NOMO-1 (cell line): Measurements from ENCODE around the gene WNT8B.
A peak's percentile ranks its signal among the peaks of the same experiment; 100 is the strongest.

Source experiments
- DNase-seq, 2 experiments: peaks; one replicate each; lab custom pipeline; 2025; ENCODE audit not compliant: unreplicated experiment in 2 of 2; lab: John Stamatoyannopoulos, UW

WNT8B gene

DNA sequence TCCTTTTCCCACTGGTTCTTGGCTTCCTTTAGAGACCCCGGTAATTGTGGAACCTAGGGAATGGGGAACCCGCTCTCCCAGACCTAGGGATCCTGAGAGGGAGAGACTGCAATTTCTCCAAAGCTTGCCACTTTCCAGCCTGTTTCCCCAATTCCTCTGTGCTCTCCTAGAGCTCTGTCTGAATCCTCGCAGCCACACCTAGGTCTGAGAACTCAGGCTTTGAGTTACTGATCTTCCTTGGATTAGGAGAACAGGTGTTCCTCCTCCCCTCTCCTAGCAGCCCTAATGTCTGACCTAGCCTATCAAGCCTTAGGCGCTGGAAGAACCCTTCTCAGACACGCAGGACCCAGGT is 20.0 kb downstream of the WNT8B start:
- no peak for DNase-seq

DNA sequence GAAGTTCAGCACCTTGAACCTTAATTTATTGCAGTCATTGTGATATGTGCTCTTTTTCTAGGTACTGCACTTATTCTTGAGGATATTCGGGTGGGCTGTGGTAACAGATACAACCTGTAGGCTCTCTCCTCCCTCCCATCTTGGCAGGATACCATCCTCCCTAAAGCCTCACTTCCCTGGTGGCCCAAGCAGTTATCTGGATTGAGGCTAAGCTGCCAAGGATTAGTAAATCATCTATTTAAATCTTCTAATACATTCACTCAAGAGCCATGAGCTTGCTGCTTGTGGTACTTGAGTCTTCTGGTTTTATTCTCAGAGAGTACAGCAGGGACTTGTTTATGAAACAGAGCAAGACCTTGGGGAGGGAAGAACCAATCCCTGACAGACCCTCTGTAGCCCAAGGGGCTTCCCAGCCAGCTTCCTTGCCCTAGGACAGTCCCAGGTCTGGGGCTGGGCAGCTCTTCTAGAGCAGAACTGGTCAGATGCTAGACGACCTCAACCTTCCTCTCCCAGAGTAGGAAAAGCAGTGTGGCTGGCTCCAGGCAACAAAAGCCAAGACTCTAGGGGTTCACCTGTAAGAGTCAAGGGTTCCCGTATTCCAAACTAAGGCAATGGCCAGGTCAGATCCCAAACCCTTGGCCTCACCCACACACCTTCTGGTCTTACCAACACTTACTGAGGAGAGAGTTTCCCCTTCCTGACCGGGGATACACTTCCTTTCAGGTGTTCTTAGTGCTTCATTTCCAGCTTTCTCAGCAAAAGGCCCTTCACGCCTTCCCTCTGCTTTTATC is 21.3 kb downstream of the WNT8B start:
- DNase-seq, result no peak

DNA sequence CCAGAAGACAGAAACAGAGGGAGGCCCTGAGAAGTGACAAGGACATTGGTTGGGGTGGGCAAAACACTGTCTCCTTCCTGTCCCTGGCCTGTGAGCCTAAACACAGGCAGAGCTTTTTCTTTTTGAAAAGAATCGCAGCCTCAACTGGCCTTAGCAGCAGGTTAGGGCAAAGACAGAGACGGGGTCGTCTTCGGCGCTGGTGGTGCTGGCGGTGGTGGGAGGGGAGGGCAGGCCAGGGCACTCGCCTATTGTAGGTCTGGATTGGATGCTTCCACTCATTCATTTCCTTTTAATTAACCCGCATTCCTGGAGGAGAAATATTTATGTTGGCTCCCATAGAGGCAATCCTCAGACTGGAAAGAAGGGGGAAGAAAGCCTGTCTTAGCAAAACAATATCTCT is 22.6 kb downstream of the WNT8B start:
- DNase-seq, result no peak

DNA sequence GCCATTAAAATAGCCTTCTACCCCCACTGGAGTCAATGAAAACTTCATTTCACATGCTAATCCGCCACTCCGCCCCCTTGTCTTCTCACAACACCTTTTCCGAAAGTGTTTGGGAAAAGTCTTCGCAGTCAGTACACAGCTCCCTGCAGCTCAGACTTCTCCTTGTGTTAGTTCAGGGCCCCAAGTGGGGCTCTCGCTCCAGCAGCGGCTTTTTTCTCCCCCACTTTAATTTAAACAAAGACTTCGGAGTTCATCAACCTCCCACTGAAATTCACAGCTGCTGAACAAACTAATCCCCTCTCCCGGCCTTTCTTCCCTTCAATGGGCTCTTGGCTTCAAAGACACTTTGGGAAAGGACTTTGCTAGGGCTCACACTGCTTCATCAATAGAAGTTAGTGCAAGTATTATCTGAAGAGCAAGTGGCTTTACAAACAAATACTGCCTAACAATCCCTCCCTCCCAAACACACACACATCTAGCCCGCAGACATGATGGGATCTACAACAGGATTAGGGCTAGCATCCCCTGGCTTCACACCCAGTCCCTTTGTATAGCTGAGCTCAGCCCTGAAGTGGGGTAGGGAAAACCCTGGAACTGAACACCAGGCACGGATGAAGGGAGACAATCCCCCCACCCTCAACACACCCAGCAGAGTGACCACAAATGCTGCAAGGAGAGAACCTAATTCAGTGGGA is 23.1 kb downstream of the WNT8B start:
- no peak for DNase-seq

DNA sequence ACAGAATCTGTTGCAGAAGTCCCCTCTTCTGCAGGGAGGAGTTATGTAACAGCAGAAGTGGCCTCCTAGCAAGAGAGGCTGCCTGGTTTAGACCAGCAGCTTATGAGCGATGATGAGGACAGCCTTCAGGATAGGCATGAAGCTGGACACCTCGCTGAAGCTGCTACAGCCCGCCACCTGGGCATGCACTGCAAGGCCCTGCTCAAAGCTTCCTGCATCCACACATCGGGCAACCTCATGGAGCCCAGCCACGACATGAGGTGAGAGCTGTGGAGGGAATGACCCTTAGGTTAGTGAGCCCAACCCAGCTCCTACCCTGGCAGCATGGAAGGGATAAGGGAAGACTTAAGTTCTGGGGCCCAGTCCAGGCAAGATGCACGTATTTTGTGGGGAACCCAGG is 24.7 kb downstream of the WNT8B start:
- no peak for DNase-seq

DNA sequence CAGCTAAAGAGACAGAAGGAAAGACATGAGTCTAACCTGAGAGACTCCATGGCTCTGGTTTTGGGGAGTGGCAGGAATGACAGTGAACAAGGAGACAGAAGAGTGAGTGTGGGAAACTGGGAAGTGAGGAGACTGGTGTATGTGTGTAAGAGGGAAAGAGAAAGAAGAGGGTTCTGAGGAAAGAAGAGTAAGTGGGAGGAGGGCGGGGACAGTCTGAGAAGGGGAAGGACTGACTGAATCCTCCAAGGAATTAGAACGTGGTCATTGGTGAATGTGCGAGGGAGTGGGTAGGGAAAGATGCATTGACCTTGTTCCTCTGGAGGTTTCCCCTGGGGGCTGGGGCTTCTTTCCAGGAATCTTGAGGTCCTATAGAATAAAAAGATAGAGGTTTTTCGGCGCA is 26.6 kb downstream of the WNT8B start:
- DNase-seq, result no peak

DNA sequence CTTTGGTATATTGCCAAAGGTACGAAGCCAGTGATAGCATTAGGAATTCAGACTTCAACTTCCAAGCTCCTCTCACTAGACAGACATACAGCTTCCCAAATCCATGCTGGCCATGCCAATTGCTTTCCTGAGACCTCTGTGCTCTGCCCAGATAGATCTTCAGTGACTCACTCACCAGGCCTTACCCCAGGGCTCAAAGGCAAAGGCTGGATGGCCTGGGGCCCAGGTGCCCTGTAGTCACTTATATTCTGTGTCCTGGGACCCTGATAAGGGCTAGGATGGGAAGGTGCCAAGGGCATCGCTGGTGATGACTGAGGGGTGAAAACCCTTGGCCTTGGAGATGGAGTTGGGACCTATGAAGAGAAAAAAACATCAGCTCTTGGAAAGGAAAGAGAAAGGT is 27.7 kb downstream of the WNT8B start:
- no peak for DNase-seq

DNA sequence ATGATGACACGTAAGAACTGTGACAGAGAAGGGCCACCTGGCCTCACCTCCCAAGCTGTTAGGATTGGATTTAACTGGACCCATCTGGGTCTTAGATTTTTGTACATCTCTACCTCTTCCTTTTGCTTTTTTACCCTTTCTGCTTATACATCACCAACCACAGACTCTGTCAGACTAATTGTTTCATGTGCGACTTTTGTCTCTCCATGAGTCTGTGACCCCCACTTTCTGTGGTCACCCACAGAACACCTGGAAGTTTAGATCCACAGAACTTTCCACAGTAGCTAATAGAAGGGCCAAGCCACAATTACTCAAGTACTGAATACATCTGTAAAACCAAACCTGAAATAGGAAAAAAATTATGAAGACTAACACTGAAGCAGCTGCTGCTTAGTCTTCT is 33.8 kb downstream of the WNT8B start:
- no peak for DNase-seq

DNA sequence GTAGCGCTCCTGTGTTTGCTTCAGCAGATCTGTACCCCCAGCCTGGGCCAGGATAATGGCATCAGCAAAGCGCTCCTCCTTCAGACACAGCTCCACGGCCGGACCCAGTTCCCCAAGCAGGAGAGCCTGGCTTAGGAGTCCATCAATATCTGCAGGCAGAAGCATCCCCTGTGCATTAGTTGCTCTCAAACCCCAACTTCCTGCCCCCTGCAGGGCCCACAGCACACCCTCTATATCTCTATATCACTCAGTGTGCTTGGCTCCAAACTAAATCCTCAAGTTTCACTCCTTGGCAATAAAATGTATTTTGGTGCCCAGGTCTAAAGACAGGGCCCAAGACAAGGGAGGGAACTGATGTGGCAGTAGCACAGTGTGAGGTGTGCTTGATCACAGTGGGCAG is 35.2 kb downstream of the WNT8B start:
- no peak for DNase-seq

DNA sequence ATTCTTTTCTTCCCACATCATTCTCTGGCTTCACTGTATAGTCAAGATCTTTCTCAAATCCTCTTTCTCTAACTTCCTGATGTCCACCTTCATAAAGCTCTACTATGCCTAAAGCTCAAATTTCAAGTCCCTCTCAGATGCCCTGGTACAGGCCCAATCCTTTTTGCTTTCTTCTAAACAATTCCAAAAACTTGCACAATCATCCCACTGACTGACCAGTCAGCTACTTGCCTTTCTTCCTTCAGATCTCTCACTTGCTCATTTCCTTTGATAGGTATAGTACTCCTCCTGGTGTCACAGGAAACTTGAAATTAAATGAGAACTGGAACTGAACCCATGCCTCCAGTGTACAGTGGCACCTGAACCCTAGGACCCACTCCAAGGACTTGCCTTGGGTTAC is 38.6 kb downstream of the WNT8B start:
- DNase-seq, result no peak

DNA sequence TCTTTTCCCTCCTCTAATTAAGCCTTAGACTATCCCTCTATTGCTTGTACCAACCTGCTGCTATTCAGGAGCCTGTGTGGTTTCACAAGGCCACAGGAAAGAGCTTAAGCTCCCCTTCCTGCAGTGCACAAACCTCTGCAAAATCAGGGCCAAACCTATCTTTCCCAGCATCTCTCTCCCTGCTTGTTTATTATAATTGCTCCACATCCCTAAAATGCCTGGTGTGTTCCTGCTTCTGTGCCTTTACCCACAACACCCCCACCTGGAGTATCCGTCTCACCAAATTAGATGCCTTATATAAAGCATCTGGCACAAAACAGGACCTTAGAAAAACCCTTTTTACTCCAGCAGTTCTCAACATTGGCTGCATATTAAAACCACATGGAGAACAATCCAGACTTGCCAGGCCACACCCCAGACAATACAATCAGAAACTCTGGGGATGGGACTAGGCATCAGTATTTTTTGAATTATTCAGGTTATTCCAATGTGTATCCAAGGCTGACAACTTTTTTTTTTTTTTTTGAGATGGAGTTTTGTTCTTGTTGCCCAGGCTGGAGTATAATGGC is 40.2 kb downstream of the WNT8B start:
- no peak for DNase-seq

DNA sequence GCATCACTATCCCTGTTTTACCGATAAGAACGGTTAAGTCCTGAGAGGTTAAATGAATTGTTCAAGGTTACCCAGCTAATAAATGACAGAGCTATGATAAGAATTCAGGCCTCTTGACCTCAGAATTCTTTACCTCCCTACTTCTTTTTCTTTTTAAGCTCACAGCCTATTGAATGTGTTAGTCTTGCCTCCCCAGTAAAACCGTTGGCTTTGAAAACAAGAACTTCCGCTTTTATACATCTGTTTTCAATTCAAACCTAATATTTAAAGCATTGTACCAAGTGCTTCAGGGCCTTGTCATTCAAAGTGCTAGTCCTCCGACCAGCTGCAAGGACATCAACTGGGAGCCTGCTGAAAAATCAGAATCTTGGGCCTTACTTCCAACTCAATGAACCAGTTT is 41.3 kb downstream of the WNT8B start:
- no peak for DNase-seq

DNA sequence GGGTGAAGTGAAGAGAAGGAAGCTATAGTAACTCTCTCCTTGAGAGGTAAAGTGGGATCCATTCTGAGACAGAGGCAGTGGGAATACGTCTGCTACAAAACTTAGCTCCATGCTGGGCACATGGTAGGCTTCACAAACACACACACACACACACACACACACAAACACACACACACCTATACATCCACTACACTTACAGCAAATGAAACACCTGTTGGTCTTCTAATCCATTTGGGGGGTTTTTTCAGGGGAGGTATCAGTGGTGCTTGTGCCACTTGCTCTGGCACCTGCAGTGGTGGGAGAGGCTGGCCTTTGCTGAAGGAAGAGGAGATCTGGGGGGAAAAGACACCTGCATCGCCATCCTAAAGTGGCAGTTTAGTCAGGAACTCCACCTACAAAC is 42.4 kb downstream of the WNT8B start:
- DNase-seq, result no peak

DNA sequence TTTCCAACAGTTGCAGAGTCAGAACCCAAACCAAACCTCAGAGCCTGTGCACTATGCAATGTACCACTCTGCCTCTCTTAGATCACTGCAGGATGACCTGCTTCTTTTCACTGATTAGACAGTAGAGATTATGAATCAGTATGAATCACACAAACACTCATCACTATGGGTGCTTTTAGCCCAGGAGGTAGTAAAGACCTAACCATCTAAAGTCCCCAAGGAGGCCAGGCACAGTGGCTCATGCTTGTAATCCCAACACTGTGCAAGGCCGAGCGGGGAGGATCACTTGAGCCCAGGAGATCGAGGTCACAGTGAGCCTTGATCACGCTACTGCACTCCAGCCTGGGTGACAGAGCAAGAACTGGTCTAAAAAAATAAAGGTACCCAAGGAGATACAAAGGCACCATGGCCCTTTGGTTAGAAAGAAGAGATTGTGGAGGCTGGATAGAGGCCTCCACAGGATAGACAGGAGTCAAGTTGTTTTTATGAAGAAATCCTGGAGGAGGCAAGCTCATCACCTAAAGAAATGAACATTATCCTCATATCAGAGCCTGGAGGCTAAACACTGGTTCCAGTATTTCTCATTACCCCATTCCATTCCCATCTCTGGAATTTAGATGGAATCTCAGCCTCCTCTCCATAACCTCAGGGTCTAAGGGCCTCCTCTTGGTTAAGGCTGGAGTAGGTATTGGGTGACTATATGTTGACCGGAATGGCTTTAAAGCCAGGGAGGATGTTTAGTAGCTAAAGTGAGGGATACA is 44.0 kb downstream of the WNT8B start:
- DNase-seq, result no peak

DNA sequence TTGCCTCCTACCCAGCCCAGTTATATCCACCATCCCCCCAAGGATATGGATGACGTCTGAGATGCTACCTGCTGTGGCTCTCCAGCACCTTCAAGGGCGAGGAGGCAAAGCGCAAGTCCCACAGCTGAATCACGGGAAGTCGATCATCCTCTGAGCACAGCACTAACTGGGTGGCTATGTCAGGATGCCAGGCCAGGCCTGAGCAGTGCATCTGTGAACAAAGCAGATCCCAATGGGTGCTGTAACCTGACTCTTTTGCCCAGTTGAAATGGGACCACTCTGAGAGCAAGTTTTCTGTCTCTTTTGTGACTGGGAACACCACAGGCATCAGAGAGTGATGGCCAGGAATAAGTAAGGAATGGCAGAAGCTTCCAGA is 44.5 kb downstream of the WNT8B start:
- no peak for DNase-seq

DNA sequence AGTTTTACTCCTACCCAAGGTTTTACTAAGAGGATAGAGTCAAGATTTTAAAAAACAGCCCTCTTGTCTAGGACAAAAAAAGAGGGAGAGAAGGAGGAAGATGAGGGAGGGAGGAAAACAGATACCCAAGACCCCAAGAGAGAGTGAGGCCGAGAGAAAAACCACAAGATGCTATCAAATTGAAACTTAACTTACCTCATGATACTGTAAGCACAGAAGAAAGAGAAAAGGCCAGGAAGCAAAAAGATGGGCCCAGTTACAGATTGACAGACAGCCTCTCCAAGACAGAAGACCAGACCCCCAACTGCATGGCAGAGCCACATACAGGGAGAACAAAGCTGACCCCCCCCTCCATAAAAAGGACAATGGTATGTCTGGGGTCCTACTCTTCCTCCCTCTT is 45.5 kb downstream of the WNT8B start:
- DNase-seq, result no peak

DNA sequence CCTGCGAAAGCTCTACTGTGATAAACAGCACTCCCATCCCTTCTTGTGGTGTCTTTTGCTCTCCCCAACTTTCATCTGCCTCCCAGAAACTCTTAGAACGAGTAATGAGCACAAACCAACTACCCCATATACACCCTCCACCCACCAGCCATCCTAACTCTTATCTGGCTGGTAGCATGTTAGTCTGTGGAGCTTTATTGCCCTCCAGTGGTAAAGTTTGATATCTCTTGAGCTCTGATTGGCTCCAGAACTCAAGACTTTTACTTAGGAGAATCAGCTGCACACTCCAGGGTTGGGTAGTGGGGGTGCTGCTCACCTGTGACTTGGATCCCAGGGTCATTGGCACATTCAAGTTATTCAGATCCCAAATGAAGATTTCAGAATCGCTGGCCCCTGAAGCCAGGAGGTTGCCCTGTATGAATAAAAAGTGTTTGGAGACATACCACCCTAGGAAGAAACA is 45.9 kb downstream of the WNT8B start:
- peak; percentile 10 to 33 for DNase-seq

DNA sequence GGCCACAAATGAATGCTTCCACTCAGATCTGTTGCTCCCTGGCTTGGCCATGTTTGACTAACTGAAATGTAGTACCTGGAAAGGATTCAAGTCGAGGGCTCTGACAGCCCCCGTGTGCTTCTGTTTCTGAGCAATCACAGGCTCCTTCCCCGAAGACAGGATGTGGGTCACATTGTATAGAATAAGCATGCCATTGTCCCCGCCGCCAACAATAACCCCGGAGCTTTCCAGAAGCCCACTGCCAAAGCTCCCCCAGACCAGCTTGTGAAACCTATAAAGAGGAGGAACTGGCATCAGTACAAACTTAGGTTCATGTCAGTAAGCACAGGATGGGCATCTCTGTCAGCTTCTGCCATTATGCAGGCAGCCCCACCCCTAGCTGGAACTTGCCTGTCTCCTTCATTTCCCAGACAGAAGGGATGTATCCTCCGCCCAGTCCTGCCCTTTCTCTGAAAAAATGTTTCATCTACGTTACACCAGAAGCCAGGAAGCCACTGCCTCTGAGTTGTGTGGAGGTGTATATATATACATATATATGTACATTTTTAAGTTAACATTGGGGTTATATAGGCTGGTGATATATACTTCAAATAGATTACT is 46.5 kb downstream of the WNT8B start:
- no peak for DNase-seq

DNA sequence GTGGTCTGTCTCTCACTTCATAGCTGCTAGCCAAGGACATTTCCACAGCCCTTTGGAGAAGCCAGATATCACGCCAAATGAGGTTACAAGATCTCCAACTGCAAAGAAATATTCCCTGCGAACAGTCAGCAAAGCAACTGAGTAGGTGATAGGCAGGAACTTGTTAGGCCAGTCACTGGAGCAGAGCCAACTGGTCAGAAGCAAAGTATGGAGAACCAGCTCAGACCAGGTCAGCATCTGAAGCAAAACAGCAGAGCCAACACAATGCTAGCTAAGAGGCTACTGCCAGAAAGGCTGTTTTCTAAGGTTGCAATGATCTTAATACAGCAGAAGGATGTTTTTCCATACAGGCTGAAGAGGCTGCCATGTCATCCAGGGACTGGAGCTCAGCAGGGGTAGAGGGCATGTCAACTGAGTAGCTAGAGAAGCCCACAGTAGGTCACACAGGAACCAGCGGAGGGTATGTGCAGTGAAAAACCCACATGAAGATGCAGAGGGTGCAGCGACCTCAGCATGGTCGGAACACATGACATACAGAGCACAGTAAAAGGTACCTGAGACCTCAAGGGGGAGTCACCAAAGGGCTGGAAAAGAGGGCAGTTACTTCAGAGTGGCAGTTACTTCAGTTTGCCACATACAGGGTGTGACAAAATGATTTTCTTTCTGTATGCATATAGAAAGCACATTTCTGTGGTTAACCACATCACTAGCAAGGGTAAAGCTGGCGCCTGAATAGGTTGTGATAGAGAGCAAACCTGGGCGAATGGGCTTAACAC is 47.9 kb downstream of the WNT8B start:
- DNase-seq, result peak; percentile 71 to 89

DNA sequence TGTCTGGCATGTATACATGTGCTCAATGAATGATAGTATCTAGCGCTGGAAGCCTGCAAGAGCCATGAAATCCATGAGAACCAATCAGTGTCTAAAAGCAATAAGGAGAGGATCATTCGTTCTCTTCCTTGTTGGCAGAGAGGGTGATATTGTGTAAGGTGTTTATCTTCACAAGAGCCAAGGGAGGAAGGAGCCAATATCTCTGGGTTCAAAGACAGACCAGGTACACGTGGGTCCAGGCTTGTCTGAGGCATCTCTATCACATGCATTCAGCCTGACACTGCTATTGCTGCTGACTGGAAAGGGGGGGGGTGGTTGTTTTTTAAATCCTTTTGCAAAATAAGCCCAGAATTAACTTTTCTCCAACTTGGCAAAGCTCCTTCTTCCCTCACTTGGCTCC is 52.8 kb downstream of the WNT8B start:
- DNase-seq, result no peak
